NK-92 (cell line): ENCODE data around the gene SLC22A4.

Source experiments
- DNase-seq: peaks from one replicate; lab custom pipeline; 2025; ENCODE audit not compliant: unreplicated experiment; lab: John Stamatoyannopoulos, UW

The SLC22A4 gene

DNA sequence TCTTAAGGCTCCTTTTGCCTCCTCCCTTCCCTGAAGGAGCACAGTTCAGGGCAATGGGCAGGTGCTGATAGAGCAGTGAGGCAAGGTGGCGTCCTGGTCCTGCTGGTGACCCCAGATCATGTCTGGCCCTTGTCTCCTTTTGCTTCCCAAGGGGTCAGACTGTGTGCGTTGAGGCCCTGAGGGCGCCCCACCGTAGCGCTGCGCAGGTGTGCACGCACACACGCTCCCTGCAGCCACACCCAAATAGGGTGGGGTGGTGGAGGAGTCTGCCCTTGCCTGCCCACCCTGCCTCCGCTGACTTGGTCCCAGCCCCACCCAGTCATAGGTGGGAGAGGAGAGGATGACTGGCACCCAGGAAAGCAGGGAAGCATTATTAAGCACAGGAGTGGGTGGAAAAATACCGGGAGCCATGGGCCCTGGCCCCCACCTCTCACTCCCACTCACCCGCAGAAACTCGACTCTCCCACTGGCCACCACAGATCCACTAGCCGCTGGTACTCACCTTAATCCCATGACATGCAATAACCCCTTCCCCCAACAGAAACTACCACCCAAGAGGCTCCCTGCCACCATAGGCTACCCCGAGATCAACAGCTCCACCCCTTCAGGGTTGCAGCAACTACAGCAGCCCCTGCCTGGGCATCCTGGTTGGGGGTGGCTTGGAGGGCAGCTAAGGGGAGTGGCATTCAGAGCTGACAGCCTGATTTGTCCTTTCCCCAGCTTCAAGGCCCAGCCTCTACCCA lies 20.0 kb upstream of the SLC22A4 start:
- no peak for DNase-seq

DNA sequence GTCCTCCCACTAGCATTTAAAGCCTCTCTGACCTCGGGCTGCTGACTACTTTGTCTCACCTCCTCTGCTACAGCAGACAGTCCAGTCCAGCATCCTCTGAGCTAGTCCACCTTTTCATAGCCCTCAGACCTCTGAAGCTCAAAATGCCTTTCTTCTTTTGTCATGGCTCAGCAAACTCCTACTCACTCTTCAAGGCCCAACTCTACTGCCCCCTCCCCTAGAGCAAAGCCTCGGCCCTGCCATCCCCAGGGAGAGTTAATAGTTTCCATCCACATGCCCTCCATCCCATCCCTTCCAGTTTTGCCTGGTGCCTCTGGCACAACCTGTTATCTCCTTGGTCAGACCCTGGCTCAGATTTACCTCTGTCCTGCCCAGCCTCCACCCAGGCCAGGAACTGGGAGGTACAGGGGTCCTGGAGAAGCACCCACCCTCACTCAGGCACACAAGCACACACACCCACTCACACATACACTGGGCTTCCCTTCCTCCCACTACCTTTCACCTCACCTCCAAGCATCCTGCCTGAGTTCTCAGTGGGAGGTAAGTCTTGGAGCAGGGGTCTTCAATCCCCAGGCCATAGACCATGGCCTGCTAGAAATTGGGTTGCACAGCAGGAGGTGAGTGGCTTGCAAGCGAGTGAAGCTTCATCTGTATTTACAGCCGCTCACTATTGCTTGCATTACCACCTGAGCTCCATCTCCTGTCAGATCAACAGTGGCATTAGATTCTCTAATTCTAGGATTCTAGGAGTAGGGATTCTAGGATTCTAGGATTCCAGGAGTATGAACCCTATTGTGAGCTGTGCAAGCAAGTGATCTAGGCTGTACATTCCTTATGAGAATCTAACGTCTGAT lies 18.6 kb upstream of the SLC22A4 start:
- DNase-seq: no peak

DNA sequence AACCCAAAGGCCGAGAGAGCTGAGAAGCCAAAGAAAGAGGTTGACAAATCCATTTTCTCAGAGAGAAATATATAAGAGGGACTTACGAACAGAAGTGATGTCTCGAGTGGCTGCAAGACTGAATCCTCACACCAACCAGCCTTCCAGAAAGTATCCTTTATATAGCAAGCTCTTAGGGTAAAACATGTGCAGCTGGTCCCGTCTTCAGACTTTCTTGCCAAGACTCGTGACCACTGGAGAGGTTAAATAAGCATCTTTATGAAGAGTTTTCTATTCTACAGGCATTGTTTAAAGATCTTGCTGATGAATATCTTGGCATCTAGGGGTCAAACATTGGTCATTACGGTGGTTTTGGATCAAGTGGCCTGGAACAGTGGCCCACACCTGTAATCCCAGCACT lies 16.9 kb upstream of the SLC22A4 start:
- DNase-seq: no peak

DNA sequence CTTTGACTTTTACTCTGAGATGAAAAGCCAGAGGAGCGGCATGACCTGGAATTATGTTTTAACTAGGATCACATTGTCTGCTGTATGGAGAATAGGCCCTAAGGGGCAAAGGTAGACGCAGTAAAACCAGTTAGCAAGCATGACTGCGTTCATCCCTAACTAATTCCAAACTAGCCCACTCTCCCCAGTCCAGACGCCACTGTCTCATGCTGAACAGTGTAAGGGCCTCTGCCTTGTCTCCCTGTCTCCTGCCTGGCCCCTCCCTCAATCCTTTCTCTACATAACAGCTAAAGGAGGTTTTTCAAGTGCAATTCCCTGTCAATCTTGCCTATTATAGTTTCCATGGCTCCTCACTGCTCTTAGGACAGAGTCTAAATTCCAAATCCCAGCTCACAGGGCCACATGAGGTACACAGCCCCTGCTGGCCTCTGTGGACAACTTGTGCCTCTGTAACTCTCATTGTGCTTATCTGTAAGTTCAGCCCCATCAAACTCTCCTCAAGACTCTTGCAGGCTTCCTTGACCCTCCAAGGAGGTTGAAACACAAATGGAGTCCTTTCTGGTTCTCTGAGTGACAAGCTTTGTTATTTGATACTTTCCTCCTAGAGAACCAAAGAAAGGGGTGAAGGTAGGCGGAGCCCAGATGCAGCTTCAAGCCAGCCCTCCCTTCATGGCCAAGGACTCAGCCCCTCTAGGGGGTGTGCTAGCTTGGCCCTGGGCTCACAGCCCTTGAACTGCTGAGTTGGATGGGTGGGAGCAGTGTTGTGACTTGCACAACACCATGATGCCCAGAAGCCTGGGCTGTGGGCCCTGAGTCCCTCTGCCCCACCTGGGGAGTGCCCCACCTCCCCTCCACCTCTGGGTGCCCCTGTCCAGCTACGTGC lies 16.0 kb upstream of the SLC22A4 start:
- DNase-seq: no peak

DNA sequence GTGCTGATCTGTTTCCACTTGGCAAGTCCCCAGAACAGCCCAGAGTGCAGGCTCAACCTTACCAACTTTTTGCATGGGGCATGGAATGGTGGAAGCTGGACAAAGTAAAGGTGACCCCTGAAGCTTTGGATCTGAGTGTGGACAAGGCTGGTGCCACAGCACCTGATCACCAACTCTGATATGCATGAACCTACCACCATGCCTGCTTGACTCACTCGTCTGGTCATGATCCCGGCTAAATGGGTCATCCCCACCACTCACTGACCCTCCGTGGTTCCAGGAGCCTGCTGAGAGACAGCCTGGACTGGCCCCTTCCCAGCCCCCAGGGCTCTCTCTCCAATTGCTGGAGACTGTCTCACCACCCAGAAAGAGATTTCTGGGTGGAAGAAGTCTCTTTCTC lies 14.4 kb upstream of the SLC22A4 start:
- no peak for DNase-seq

DNA sequence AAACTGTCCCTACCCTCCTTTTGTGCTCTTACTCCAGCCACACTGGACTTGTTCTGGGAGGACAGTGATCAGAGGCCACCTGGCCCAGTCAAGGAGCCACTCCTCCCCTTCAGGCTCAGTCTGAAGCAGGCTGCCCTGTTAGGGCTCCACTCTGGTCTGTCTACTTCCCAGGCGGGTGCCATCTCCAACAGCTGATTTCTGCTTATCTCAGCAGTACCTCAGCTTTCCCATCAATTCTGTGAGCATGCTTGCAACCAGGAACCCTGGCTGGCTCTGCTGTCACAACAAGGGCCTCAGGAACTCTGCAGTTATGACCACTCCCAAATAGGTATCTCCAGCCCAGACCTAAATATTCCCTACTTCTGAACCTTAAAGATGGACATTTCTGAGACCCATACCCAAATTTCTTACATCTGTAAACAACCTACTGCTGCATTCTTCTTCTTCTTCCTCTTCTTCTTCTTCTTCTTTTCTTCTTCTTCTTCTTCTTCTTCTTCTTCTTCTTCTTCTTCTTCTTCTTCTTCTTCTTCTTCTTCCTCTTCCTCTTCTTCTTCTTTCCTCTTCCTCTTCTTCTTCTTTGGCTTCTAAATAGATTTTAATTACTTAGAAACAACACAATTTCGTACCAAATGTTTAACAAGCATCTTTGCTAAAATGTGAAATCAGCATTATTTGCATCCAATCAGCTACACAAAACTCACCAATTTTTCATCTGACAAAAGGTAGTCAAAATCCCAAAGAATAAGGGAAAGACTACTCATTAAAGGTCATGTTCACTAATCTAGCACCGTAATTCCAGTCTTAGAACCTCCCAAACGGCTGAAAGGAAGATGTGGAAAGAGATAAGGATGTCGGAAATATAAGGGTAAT lies 13.6 kb upstream of the SLC22A4 start:
- no peak for DNase-seq

DNA sequence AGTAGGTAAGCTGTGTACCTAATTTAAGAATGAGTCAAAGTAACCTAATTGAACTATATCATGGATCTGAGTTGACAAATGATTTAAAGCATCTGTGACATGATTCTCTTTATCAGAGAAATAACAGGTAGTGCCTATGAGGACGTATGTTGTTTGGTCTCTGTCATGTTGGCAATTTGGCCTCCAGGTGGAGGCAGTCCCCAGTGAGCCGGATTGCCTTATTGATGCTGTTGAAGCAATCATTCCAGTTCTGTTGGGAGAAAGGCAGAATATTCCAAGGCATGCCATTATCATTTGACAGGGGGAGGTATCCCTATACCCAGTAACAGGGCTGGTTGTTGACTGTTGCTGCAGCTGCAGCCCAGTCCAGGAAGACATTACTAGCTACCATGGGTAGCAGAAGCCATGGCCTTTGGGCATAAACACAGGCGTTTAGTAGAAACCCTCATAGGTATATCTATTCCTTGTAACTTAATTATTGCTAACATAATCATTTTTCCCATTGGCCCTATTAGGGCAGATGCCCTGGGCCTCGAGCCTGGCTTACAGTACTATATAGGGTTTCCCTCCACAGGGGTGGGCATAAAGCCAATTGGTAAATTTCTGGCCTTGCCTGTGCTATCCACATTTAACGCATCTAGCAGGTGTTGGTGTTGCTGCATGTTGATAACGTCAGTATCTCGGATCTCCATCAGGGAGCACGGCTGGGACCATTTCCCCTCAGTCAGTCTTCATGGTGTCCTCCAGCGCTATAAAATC lies 12.2 kb upstream of the SLC22A4 start:
- DNase-seq: no peak

DNA sequence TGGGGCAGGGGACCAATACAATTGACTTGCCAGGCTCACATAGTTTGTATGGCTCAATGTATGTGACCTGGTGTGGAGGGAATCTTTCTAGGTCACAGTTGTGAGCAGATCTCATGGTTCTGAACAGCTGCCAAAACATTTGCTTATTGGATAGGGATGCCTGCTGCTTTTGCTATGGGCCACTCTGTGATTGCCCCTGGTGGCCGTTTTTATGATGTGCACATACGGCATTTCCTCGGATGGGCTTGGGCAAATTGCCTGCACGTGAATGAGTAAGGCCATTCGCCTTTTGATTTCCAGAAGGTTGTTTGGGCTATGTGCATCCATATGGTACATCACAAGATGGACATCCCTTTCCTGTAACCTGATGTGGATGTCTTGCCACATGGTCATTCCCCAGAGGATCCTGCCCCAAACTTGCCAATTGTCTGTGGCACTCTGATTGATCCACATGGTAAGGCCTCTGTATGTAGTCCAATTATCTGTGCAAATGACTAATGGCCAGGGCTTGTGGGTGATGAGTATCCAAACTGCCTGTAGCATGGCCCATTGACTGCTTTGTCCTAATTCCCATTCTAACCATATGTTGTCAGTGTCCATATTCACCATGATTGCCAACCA lies 10.7 kb upstream of the SLC22A4 start:
- no peak for DNase-seq

DNA sequence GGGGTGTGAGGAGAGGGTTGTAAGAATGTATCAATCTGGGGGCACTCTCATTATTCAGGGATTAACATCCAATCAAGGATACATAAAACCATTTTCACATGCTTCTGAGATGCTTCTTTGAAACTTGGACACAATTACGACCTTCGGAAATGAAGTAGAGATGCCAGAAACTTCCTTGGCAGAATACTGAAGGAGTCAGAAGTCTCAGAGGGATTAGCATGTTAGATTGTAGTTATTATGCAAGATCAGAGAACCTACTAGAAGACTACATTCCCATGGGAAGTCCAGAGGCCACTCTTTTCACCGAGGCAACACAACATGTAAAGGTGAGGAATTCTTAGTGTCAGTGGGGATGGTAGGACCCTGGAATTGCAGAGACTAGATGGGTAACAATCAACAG lies 5.1 kb upstream of the SLC22A4 start:
- DNase-seq: no peak

DNA sequence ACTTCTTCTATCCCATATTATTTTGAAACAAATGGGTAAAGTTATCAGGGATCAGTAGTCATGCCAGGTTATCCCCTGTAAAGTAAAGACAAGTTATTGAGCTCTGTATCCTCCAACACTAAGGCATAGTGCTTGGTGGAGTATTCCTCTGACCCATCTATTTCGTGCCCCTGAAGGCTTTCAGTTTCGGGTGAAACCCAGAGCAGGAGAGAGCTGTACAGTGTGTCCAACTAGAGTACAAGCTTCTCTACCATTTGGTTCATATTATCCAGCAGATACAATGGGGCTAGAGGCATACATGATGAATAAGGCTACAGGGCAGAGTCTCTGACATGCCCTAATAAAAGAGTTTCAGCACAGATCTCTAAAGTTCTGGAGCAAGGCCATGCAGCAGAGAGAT lies 3.2 kb upstream of the SLC22A4 start:
- no peak for DNase-seq

DNA sequence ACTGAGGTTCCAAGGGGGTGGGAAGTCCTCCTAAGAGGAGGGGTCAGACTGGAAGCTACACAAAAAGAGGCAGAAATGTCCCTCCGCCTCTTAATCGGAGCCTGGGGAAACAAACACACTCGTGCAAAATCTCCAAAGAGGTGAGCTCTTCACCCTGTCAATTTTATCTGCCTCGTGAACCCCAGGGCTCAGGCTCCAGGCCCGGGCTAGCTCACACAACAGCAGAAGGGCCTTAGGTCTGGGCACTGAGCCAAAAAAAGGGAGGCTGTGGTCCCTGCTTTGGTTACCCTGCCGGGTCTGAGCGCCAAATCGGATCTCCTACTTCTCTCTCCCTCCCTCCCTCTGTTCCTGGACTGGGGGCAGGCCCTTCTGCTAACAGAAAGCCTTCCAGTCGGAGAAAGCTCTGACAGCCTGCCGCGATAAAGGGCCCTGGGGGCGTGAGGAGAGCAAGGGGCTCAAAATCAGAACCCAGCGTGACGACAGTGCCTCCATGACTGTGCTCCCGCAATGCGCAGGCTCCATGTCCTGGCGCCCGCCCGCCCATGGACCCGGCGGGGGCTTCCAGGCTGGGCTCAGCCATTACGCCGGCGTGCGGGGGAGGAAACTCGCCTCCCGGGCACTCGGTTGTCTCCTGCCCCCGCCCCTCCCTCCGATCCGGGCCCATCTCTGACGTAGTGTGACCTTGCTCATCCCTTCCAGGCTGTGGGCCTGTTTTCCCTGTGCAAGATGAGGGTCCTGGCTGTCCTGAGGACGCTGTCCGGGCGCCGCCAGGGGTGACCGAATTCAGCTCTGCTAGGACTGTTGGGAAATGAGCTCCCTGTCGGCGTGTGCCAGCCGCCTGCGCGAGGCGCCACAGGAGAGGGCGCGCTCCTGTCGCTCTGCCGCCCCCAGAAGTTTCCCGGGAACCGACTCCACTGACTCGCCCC lies 865 bp upstream of the SLC22A4 start:
- no peak for DNase-seq

DNA sequence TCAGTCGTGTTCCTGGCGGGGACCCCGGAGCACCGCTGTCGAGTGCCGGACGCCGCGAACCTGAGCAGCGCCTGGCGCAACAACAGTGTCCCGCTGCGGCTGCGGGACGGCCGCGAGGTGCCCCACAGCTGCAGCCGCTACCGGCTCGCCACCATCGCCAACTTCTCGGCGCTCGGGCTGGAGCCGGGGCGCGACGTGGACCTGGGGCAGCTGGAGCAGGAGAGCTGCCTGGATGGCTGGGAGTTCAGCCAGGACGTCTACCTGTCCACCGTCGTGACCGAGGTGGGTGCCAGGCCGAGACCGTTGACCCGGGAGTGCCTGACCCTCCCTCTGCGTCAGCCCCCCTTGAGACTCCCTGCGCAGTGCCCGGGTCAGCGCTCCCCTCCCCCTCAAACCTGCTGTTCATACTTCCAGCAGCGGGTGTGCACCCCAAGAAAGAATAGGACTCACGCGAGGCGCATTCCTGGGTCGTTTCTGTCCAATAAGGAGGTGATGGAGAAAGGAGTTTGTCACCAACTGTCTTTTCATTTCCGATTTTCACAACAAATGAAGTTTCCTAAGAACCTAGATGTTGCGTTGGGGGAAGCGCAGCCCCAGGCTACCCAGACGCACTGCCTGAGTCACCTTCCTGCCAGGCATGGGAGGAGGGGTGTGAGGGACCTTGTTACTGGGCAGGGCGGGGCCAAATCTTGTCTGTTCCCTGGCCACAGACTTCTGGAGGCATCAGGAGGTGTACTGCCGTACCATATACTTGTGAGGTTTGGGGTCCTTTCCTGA lies 722 bp downstream of the SLC22A4 start:
- DNase-seq: no peak

DNA sequence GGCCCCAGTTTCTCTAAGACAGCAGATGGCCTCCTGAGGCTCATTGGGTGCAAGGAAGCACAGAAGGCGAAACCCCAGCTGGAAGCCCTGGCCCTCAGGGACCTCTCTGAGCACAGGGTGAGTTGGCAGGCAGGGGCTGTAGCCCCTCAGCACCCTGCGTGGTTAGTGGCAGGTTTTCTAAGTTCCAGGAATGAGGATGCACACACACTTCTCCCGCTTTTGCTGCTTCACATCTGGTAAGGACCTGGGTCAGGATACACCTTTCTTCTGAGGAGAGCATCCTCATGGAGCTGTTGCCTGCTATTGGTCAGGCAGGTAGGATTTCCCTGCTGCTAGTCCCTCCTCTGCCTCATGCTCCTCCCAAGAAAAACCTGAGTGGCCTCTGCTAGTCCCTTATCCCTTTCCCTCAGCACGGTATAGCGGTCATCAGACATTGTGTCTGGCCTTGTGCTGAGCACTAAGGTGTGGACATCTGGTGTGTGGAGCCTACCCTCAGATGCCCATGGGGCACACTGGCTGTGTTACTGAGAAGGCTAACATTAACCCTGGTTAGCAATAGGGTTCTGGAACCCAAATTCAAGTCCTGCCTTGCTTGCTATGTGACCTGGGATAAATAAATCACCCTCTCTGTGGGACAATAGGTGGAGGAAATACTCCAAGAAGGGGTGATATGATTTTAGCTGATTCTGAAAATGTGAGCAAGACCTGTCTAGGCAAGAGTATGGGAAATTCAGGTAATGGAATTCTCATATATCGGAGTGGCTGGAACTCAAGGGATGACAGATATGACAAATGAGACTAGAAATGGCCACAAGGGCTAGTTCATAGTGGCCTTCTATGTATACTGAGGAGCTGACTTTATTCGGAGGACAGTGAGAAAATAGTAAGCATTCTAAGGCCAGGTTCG lies 1.6 kb downstream of the SLC22A4 start:
- DNase-seq: no peak

DNA sequence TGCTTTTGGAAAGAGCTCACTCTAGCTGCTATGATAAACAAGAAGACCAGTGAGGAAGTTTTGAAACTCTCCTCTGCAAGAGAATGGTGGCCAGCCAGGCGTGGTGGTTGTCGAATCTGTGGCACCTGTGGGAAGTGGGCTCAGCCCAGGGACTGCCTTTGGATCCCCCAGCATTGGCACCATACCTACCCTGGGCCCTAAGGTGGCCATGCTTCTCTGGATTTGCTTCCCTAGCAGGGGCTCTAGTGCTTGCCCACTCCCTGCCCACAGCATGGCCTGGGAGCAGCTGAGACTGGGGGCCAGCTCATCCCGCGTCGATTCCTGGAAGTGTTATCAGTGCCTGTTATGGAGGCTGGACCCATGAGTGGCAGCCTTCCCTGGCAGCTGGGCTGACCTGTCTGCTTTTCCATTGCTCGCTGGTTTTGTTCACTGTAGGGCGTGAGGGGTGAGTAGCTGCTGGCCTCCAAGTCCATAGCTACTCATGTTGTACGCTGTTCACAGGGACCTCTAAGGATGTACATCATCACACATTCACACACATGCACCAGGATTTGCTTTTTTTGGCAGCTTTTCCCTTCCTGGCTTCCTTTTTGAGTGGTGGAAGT lies 2.3 kb downstream of the SLC22A4 start:
- no peak for DNase-seq

DNA sequence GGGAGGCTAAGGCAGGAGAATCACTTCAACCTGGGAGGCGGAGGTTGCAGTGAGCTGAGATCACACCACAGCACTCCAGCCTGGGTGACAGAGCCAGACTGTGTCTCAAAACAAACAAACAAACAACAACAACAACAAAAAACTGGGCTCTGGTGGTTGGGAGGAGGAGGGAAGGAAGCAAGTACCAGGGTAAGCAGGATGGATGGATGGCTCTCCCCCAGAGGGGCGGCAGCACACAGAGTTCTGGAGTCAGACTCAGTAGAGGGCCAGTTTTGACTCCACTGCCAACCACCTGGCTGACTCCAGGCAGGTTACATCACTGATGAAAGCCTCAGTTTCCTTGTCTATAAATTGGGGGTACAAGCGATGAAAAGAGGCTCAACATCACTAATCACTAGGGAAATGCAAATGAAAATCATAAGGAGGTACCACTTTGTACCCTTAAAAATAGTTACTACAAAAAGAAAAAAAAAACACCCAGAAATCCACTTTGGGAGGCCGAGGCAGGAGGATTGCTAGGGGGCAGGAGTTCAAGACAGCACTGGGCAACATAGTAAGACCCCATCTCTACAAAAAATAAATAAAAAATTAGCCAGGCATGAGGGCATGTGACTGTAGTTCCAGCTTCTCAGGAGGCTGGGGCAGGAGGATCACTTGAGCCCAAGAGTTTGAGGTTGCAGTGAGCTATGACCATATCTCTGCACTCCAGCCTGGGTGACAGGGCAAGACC lies 3.2 kb downstream of the SLC22A4 start:
- no peak for DNase-seq
